A549 treated with Mapracorat at 1 μM for 4 hours (cell line): ENCODE results near the gene CT45A7. TPM values are rescaled to one million over a fixed set of nuclear protein-coding genes. Genes with fewer than 3 reads are reported as not detected.

Experiments
- total RNA-seq: library from RNA; stranded (reverse); fragments of 200-300 nt; extraction: Qiagen RNA extraction; gene quantifications from 5 replicates; pipeline ENCODE4 v1.2.3, GENCODE V29; 2022

The CT45A7 gene
- not detected in 5 replicates for total RNA-seq

GRCh38 chrX:135837180-135837579, at the start of gene CT45A7:
TSS of gene CT45A7 (minus strand) at chrX:135837280. CDS start at chrX:135833533, 3,747 bp downstream.

GRCh38 chrX:135871712-135872111, 34.6 kb upstream of the CT45A7 start, which contains the start of gene CT45A9:
TSS of gene CT45A9 (minus strand) at chrX:135871812. CDS start at chrX:135868061, 3,751 bp downstream.

GRCh38 chrX:135854438-135854837, 17.4 kb upstream of the CT45A7 start, which contains the start of gene CT45A8:
TSS of gene CT45A8 (minus strand) at chrX:135854538. CDS start at chrX:135850783, 3,755 bp downstream.

GRCh38 chrX:135819912-135820311, 17.2 kb downstream of the CT45A7 start, which contains the start of gene CT45A2:
TSS of gene CT45A2 (minus strand) at chrX:135820012. CDS start at chrX:135816265, 3,747 bp downstream.

GRCh38 chrX:135802687-135803086, 34.4 kb downstream of the CT45A7 start, which contains the start of gene CT45A6:
TSS of gene CT45A6 (minus strand) at chrX:135802787. CDS start at chrX:135798993, 3,794 bp downstream.

GRCh38 chrX:135785403-135785802, 51.7 kb downstream of the CT45A7 start, which contains the start of gene CT45A5:
TSS of gene CT45A5 (minus strand) at chrX:135785503. CDS start at chrX:135781729, 3,774 bp downstream.

Other genes with a start within 250 kb of the CT45A7 start
- gene CT45A1, start 123.6 kb downstream of the CT45A7 start, total RNA-seq = not detected in 5 replicates
- gene CT45A3, start 69.1 kb downstream of the CT45A7 start, total RNA-seq = 0.21 to 0.39 TPM (median 0.27 TPM) in 3 of 5 replicates, not detected in the others
- not detected in 5 replicates for gene CT45A5, start 51.8 kb downstream of the CT45A7 start, total RNA-seq
- gene CT45A6, start 34.5 kb downstream of the CT45A7 start, total RNA-seq = not detected in 5 replicates
- gene CT45A2, start 17.3 kb downstream of the CT45A7 start, total RNA-seq = not detected in 5 replicates
- not detected in 5 replicates for gene CT45A8, start 17.3 kb upstream of the CT45A7 start, total RNA-seq
- gene CT45A9, start 34.5 kb upstream of the CT45A7 start, total RNA-seq = not detected in 5 replicates
- gene CT45A10, start 56.2 kb upstream of the CT45A7 start, total RNA-seq = 0.22 TPM in 2 of 5 replicates, not detected in the others
- 0.06 to 0.09 TPM (median 0.07 TPM) in 4 of 5 replicates, not detected in the other for gene SAGE1, start 56.4 kb upstream of the CT45A7 start, total RNA-seq
- gene MMGT1, start 136.7 kb upstream of the CT45A7 start, total RNA-seq = 15.8 to 19.2 TPM (median 17.6 TPM) in 5 replicates
- 7.1 to 8.9 TPM (median 8.0 TPM) in 5 replicates for gene SLC9A6, start 148.2 kb upstream of the CT45A7 start, total RNA-seq